CD4-positive, alpha-beta T cell treated with Interleukin-17A for 1 hour (primary cell): Measurements from ENCODE around the gene ASMTL.
"Not testable (repeated sequence)": the region's sequence is repeated elsewhere in the genome, so short reads cannot be mapped to it uniquely, and the experiment has no call there.

Experiments
- DNase-seq: peaks from one replicate; pipeline ENCODE4 v3.0.0-alpha.2; 2020

Gene ASMTL

GRCh38 chrX:1385253-1386223 lies 67.2 kb downstream of the ASMTL start:
- no peak for DNase-seq

GRCh38 chrX:1384658-1385252 lies 68.0 kb downstream of the ASMTL start:
- DNase-seq: no peak

- DNase-seq: peak; percentile 10
Observed at GRCh38 chrX:1380672-1381233, 72.0 kb downstream of the ASMTL start.

GRCh38 chrX:1378306-1378759 lies 74.4 kb downstream of the ASMTL start:
- DNase-seq: no peak

- DNase-seq: no peak
Observed at GRCh38 chrX:1368385-1368698, 84.4 kb downstream of the ASMTL start.

GRCh38 chrX:1366363-1366762 lies 86.3 kb downstream of the ASMTL start:
- DNase-seq: not testable (repeated sequence)

- DNase-seq: no peak
Observed at GRCh38 chrX:1361910-1362309, 90.8 kb downstream of the ASMTL start.

GRCh38 chrX:1361275-1361674 lies 91.4 kb downstream of the ASMTL start:
- DNase-seq: no peak

- no peak for DNase-seq
Observed at GRCh38 chrX:1360171-1360570, 92.5 kb downstream of the ASMTL start.

GRCh38 chrX:1359477-1359873 lies 93.2 kb downstream of the ASMTL start:
- DNase-seq: no peak

- no peak for DNase-seq
Observed at GRCh38 chrX:1358793-1359476, 93.8 kb downstream of the ASMTL start.

GRCh38 chrX:1357993-1358392 lies 94.7 kb downstream of the ASMTL start:
- DNase-seq: no peak

- no peak for DNase-seq
Observed at GRCh38 chrX:1355131-1356046, 97.3 kb downstream of the ASMTL start.

- no peak for DNase-seq
Observed at GRCh38 chrX:1354036-1355019, 98.4 kb downstream of the ASMTL start.
